Peyer's patch (tissue), 4 donors: ENCODE measurements around the gene CDH4. TPM values are rescaled to one million over a fixed set of nuclear protein-coding genes. Genes with fewer than 3 reads are reported as not detected.

Experiments used
- DNase-seq, 3 donors: peaks; one replicate each; pipeline ENCODE4 v3.0.0-alpha.2; 2017 to 2019
- H3K27ac ChIP-seq, 4 donors: fragments of 200-600 bp; sonication (generic); one replicate each; pipeline ENCODE4 v1.5.1; 2016 to 2019
- H3K27me3 ChIP-seq, 2 donors: fragments of 200-600 bp; sonication (generic); one replicate each; pipeline ENCODE4 v1.5.1; 2019
- H3K36me3 ChIP-seq, 3 donors: fragments of 200-600 bp; sonication (generic); one replicate each; pipeline ENCODE4 v1.5.1; 2016 to 2019
- H3K4me1 ChIP-seq, 4 donors: fragments of 200-600 bp; sonication (generic); one replicate each; pipeline ENCODE4 v1.5.1; 2016 to 2019
- H3K4me3 ChIP-seq, 4 donors: fragments of 200-600 bp; sonication (generic); 1 replicate in 3 of 4; 2 replicates in 1 of 4; pipeline ENCODE4 v1.5.1; 2016 to 2019; ENCODE audit warnings: mild to moderate bottlenecking in 1 of 4
- H3K9me3 ChIP-seq, 4 donors: fragments of 200-600 bp; sonication (generic); one replicate each; pipeline ENCODE4 v1.5.1; 2016 to 2019; ENCODE audit warnings: mild to moderate bottlenecking in 1 of 4
- CTCF ChIP-seq, 6 experiments: fragments of 450-650 bp in 4 of 6; fragments of 200-600 bp in 2 of 6; sonication (generic) in 1 of 6; IDR thresholded peaks; one replicate each; pipeline ENCODE4 v1.5.1; 2017 to 2019; ENCODE audit warnings: antibody characterized with exemption in 6 of 6, mild to moderate bottlenecking in 3 of 6, moderate library complexity in 1 of 6
- POLR2A ChIP-seq, 2 donors: fragments of 450-650 bp; IDR thresholded peaks; one replicate each; pipeline ENCODE4 v1.5.1; 2017; ENCODE audit warnings: antibody characterized with exemption in 2 of 2, mild to moderate bottlenecking in 2 of 2, moderate library complexity in 2 of 2
- total RNA-seq, 4 donors: library from RNA; depleted of rRNA; stranded (reverse); fragments of >200 nt; gene quantifications; one replicate each; pipeline ENCODE4 v1.1.0, GENCODE V29; 2016

CDH4 gene
- total RNA-seq, 4 donors from 2014 or later: 0.27 TPM; not detected in 3

- Histone ChIP-seq H3K4me3 (no peak overlapping the region), H3K36me3 (peaks cover 0 to 65% (median 0%) of the 10 kb centered on the region in 3 donors), H3K4me1 (no peaks in the 10 kb centered on the region), H3K27me3 (no peaks in the 10 kb centered on the region), H3K9me3 (peaks cover 0 to 9% (median 0%) of the 10 kb centered on the region in 4 donors), H3K27ac (no peak overlapping the region)
- DNase-seq: no peak
- TF ChIP-seq POLR2A (IDR thresholded peaks at IDR 0.05): no peak
- no peak for TF ChIP-seq CTCF (IDR thresholded peaks at IDR 0.05)
Observed at GRCh38 chr20:61988665-61989064, 736.6 kb downstream of the CDH4 start.

- Histone ChIP-seq H3K27ac (no peak overlapping the region), H3K36me3 (peaks cover 0 to 75% (median 0%) of the 10 kb centered on the region in 3 donors), H3K9me3 (peaks cover 0 to 9% (median 0%) of the 10 kb centered on the region in 4 donors), H3K4me3 (no peak overlapping the region), H3K4me1 (no peaks in the 10 kb centered on the region), H3K27me3 (no peaks in the 10 kb centered on the region)
- DNase-seq: no peak
- TF ChIP-seq POLR2A (IDR thresholded peaks at IDR 0.05) (no peak), CTCF (IDR thresholded peaks at IDR 0.05) (no peak)
Observed at GRCh38 chr20:61989741-61990140, 737.7 kb downstream of the CDH4 start.
